A549 (cell line): ENCODE measurements around the gene TBCA. TPM values are rescaled to one million over a fixed set of nuclear protein-coding genes. Genes with fewer than 3 reads are reported as not detected.

Experiments
- ATAC-seq, 2 experiments: fragments of 200-7000 bp in 1 of 2; fragments of >200 bp in 1 of 2; cut with Nextera tagmentation in 1 of 2; cut with Tn5 transposase in 1 of 2; 3 replicates each; pipeline versions ENCODE4 v1.8.0 to v1.9.1; 2018 to 2020; ENCODE audit warnings: mild to moderate bottlenecking in 1 of 2, moderate library complexity in 1 of 2
- CTCF ChIA-PET: fragments of 300-600 bp; sonication (Branson Sonifier 250); formaldehyde crosslinking; extraction: SDS; loops from one replicate; lab custom pipeline; 2021; ENCODE audit warnings: antibody characterized with exemption, inconsistent platforms; lab: Yijun Ruan, JAX
- POLR2A ChIA-PET: fragments of 350-600 bp; formaldehyde crosslinking; extraction: SDS; loops from one replicate; lab custom pipeline; 2021; ENCODE audit warnings: antibody characterized with exemption, inconsistent platforms; lab: Yijun Ruan, JAX
- DNase-seq, 2 experiments: peaks; one replicate each; pipeline versions ENCODE4 v3.0.0 to v3.0.0-alpha.2; 2011 to 2016; ENCODE audit warnings: low read depth in 1 of 2, low spot score in 1 of 2
- FAIRE-seq: peaks from 2 replicates; lab custom pipeline; 2011; peaks lifted over from hg19 to GRCh38; lab: Jason Lieb, UNC
- H3K27ac ChIP-seq, 2 experiments: fragments of >200 bp; sonication (Bioruptor Twin); formaldehyde crosslinking; 3 replicates each; pipeline ENCODE4 v1.5.1; 2016 to 2017
- H3K4me1 ChIP-seq: fragments of >200 bp; sonication (Bioruptor Twin); formaldehyde crosslinking; 3 replicates; pipeline ENCODE4 v1.6.1; 2016
- H3K4me2 ChIP-seq: fragments of >200 bp; sonication (Bioruptor Twin); formaldehyde crosslinking; 3 replicates; pipeline ENCODE4 v1.6.1; 2016
- H3K4me3 ChIP-seq: fragments of >200 bp; sonication (Bioruptor Twin); formaldehyde crosslinking; 3 replicates; pipeline ENCODE4 v1.5.1; 2016
- H3K9me3 ChIP-seq: fragments of >200 bp; sonication (Bioruptor Twin); formaldehyde crosslinking; 3 replicates; pipeline ENCODE4 v1.6.1; 2016
- BCL3 ChIP-seq: fragments of >200 bp; sonication (Bioruptor Twin); formaldehyde crosslinking; IDR thresholded peaks from 3 replicates; pipeline ENCODE4 v1.6.1; 2016
- HDAC2 ChIP-seq: fragments of 200-600 bp; sonication (generic); IDR thresholded peaks from 2 replicates; pipeline ENCODE4 v1.6.1; 2016
- HEYL ChIP-seq: fragments of 250-450 bp; sonication (Bioruptor Pico); IDR thresholded peaks from 2 replicates; pipeline ENCODE4 v1.8.0; 2021; ENCODE audit warnings: mild to moderate bottlenecking, moderate library complexity
- KDM1A ChIP-seq: fragments of 200-600 bp; sonication (generic); IDR thresholded peaks from 2 replicates; pipeline ENCODE4 v1.6.1; 2016; ENCODE audit warnings: low read depth, mild to moderate bottlenecking
- KDM5A ChIP-seq: fragments of 200-600 bp; sonication (generic); IDR thresholded peaks from 2 replicates; pipeline ENCODE4 v1.6.1; 2016; ENCODE audit warnings: antibody characterized with exemption, mild to moderate bottlenecking
- POLR2AphosphoS2 ChIP-seq: conservative IDR thresholded peaks from 2 replicates; pipeline ENCODE4 v1.6.1; 2012; ENCODE audit warnings: low read length, improper control_type of control experiment, inconsistent platforms
- RCOR1 ChIP-seq: fragments of 150-350 bp; IDR thresholded peaks from 2 replicates; pipeline ENCODE4 v1.6.1; 2014; ENCODE audit warnings: antibody characterized with exemption, low read length, low read depth
- ZSCAN20 ChIP-seq: fragments of 250-450 bp; sonication (Bioruptor Pico); IDR thresholded peaks from 2 replicates; pipeline ENCODE4 v1.8.0; 2022; ENCODE audit warnings: mild to moderate bottlenecking, moderate library complexity
- WGBS: methylation state at CpG from one replicate; pipeline ENCODE4 v1.1.6; 2017; ENCODE audit errors: missing lambda C conversion rate; 5-methylcytosine and 5-hydroxymethylcytosine counted together
- polyA plus RNA-seq, 4 experiments: library from polyadenylated mRNA; depleted of rRNA in 3 of 4; stranded (reverse); fragments of >200 nt; fragmentation: RNase III in 1 of 4; extraction: RNeasy Plus Mini Kit Qiagen cat#74134 plus additional on column Dnase treatment in 1 of 4; gene quantifications; 2 replicates in 3 of 4; 3 replicates in 1 of 4; pipeline ENCODE4 v1.2.3, GENCODE V29; 2011 to 2017
- TF ChIP-seq, protein P1 (sequence below): fragments of >200 bp; sonication (Bioruptor Twin); formaldehyde crosslinking; IDR thresholded peaks from 3 replicates; pipeline ENCODE4 v1.5.1; 2016
- TF ChIP-seq, protein P2 (sequence below): fragments of 200-600 bp; sonication (generic); IDR thresholded peaks from 2 replicates; pipeline ENCODE4 v1.6.1; 2016; ENCODE audit warnings: antibody characterized with exemption, mild to moderate bottlenecking, moderate library complexity

The TBCA gene
- polyA plus RNA-seq, 2 of the 4 experiments (the other 2 are of a cell fraction), result 373 to 484 TPM

GRCh38 chr5:77641963-77642737, 134.0 kb downstream of the TBCA start:
- Histone ChIP-seq H3K4me2 (no peak overlapping the region), H3K9me3 (no peaks in the 10 kb centered on the region), H3K4me3 (no peak overlapping the region), H3K4me1 (0 out of 3 replicates have a peak, but pooled peaks cover 2% of the 10 kb centered on the region)
- ATAC-seq (no peak), FAIRE-seq (no peak), DNase-seq (no peak)
- 73% methylated on average over 19 of the region's 19 CpGs for WGBS
- ChIA-PET CTCF (interaction anchor here (0.6 to 1.8 kb wide), 2 partner anchors 12 to 232 kb away, joined by 3 to 7 read pairs; no protein-coding TSS in a partner anchor), POLR2A (no interaction called here)
- TF ChIP-seq RCOR1, result no peak
- TF ChIP-seq, protein P1, sequence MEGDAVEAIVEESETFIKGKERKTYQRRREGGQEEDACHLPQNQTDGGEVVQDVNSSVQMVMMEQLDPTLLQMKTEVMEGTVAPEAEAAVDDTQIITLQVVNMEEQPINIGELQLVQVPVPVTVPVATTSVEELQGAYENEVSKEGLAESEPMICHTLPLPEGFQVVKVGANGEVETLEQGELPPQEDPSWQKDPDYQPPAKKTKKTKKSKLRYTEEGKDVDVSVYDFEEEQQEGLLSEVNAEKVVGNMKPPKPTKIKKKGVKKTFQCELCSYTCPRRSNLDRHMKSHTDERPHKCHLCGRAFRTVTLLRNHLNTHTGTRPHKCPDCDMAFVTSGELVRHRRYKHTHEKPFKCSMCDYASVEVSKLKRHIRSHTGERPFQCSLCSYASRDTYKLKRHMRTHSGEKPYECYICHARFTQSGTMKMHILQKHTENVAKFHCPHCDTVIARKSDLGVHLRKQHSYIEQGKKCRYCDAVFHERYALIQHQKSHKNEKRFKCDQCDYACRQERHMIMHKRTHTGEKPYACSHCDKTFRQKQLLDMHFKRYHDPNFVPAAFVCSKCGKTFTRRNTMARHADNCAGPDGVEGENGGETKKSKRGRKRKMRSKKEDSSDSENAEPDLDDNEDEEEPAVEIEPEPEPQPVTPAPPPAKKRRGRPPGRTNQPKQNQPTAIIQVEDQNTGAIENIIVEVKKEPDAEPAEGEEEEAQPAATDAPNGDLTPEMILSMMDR, result no peak
- no peak for TF ChIP-seq HDAC2
- TF ChIP-seq KDM1A, result no peak
- TF ChIP-seq, all 56 proteins: peak for 0
- H3K27ac ChIP-seq, result no peak overlapping the region

DNA sequence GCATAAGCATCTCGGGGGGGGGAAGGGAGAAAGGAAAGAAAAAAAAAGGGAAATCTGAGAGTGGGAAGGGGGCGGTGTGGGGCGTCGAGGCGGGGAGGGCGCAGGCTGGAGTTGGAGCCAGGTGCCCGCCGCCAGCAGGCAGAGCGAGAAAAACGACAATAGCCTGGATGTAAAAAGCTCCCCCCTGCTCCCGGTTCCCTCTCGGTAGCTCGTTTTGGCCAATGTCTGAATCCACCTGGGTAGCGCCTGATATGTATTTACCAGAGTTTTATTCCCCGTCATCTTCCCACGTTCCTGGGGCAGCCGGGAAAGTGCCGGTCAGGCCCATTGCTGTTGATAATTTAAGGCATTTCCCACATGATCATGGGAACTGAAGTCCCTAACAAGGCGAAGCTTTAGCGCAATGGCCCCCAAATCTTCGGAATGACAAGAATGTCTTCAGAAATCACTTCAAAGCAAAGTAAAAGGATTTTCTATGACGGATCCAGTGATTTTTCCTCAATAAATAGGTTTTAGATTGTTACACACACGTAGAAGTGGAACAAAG, 134.7 kb downstream of the TBCA start:
- H3K4me1 ChIP-seq, result 0 out of 3 replicates have a peak, but pooled peaks cover 2% of the 10 kb centered on the region
- no peak overlapping the region for H3K4me2 ChIP-seq
- TF ChIP-seq, protein P2, sequence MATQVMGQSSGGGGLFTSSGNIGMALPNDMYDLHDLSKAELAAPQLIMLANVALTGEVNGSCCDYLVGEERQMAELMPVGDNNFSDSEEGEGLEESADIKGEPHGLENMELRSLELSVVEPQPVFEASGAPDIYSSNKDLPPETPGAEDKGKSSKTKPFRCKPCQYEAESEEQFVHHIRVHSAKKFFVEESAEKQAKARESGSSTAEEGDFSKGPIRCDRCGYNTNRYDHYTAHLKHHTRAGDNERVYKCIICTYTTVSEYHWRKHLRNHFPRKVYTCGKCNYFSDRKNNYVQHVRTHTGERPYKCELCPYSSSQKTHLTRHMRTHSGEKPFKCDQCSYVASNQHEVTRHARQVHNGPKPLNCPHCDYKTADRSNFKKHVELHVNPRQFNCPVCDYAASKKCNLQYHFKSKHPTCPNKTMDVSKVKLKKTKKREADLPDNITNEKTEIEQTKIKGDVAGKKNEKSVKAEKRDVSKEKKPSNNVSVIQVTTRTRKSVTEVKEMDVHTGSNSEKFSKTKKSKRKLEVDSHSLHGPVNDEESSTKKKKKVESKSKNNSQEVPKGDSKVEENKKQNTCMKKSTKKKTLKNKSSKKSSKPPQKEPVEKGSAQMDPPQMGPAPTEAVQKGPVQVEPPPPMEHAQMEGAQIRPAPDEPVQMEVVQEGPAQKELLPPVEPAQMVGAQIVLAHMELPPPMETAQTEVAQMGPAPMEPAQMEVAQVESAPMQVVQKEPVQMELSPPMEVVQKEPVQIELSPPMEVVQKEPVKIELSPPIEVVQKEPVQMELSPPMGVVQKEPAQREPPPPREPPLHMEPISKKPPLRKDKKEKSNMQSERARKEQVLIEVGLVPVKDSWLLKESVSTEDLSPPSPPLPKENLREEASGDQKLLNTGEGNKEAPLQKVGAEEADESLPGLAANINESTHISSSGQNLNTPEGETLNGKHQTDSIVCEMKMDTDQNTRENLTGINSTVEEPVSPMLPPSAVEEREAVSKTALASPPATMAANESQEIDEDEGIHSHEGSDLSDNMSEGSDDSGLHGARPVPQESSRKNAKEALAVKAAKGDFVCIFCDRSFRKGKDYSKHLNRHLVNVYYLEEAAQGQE, result no peak
- TF ChIP-seq HEYL (CRISPR knock-in tag) (no peak), BCL3 (no peak), ZSCAN20 (CRISPR knock-in tag) (no peak), KDM5A (no peak), POLR2AphosphoS2 (no peak), HDAC2 (no peak)
- TF ChIP-seq, protein P1, result no peak
- H3K27ac ChIP-seq, result no peak overlapping the region
- ATAC-seq, result no peak
- no peak for DNase-seq
- ChIA-PET CTCF (interaction anchor here (0.6 to 1.8 kb wide), 3 partner anchors 11 to 233 kb away, joined by 3 to 7 read pairs (median 4); no protein-coding TSS in a partner anchor), POLR2A (no interaction called here)
- FAIRE-seq, result no peak
- no peaks in the 10 kb centered on the region for H3K9me3 ChIP-seq
- H3K4me3 ChIP-seq, result no peak overlapping the region
- 65% methylated on average over 20 of the region's 23 CpGs for WGBS

Other genes starting within 250 kb of the TBCA start
- gene OTP, start 137.6 kb downstream of the TBCA start, polyA plus RNA-seq (2011; rRNA removed), result 0.01 TPM in 1 of 2 replicates, not detected in the other
- 0.03 to 0.04 TPM (median 0.04 TPM) in 3 replicates for gene OTP, start 137.6 kb downstream of the TBCA start, polyA plus RNA-seq (2017; fragmentation: RNase III; extraction: RNeasy Plus Mini Kit Qiagen cat#74134 plus additional on column Dnase treatment)